Mesodermal cell (in vitro differentiated cells): Measurements from ENCODE around the gene ATG16L2.
"Not testable (repeated sequence)": the region's sequence is repeated elsewhere in the genome, so short reads cannot be mapped to it uniquely, and the experiment has no call there.

Experiments
- H3K27ac ChIP-seq: 2 replicates; pipeline ENCODE4 v1.7.0; 2013; ENCODE audit warnings: mild to moderate bottlenecking, low read depth, low read length, moderate library complexity; ENCODE audit not compliant: severe bottlenecking
- H3K36me3 ChIP-seq: 2 replicates; pipeline ENCODE4 v1.7.1; 2013; ENCODE audit warnings: mild to moderate bottlenecking, low read length, moderate library complexity; ENCODE audit not compliant: control insufficient read depth, insufficient read depth
- H3K4me1 ChIP-seq: one replicate; pipeline ENCODE4 v1.7.1; 2013; ENCODE audit warnings: mild to moderate bottlenecking, low read length; ENCODE audit not compliant: insufficient read depth, control insufficient read depth, poor library complexity, severe bottlenecking
- H3K4me3 ChIP-seq: 2 replicates; pipeline ENCODE4 v1.7.0; 2013; ENCODE audit warnings: low read length, control low read depth, mild to moderate bottlenecking; ENCODE audit not compliant: insufficient read depth, poor library complexity, severe bottlenecking; ENCODE audit errors: extremely low read depth
- H3K9me3 ChIP-seq: 2 replicates; pipeline ENCODE4 v1.7.1; 2013; ENCODE audit warnings: mild to moderate bottlenecking, low read length, moderate library complexity; ENCODE audit not compliant: control insufficient read depth
- WGBS, 2 experiments: methylation state at CpG; one replicate each; pipeline ENCODE4 v1.1.5; 2013; ENCODE audit warnings: missing lambda C conversion rate in 2 of 2; ENCODE audit not compliant: insufficient coverage in 2 of 2; 5-methylcytosine and 5-hydroxymethylcytosine counted together

The ATG16L2 gene

GRCh38 chr11:72791228-72791627 lies 23.0 kb upstream of the ATG16L2 start:
- H3K36me3 ChIP-seq, H3K27ac ChIP-seq, H3K4me1 ChIP-seq, H3K9me3 ChIP-seq, H3K4me3 ChIP-seq: not testable (repeated sequence)
- 91 to 94% methylated on average over 5 to 6 of the region's 7 CpGs for WGBS, 2 experiments

- H3K27ac ChIP-seq: no peak overlapping the region
- H3K36me3 ChIP-seq: no peaks in the 10 kb centered on the region
- H3K4me1 ChIP-seq: peaks cover 8% of the 10 kb centered on the region
- no peaks in the 10 kb centered on the region for H3K9me3 ChIP-seq
- H3K4me3 ChIP-seq: no peak overlapping the region
- WGBS, 2 experiments: 87 to 100% methylated on average over 3 of the region's 3 CpGs
These were observed 21.7 kb upstream of the ATG16L2 start for GRCh38 chr11:72792437-72793021.

GRCh38 chr11:72793076-72793424 lies 21.2 kb upstream of the ATG16L2 start:
- WGBS, 2 experiments: 93 to 100% methylated on average over 2 of the region's 2 CpGs
- H3K4me1 ChIP-seq: peaks cover 11% of the 10 kb centered on the region
- H3K4me3 ChIP-seq: peak overlapping the region; percentile 62
- no peaks in the 10 kb centered on the region for H3K9me3 ChIP-seq
- no peak overlapping the region for H3K27ac ChIP-seq
- H3K36me3 ChIP-seq: no peaks in the 10 kb centered on the region

- WGBS, 2 experiments: 1% methylated on average over 51 to 54 of the region's 55 CpGs
- Histone ChIP-seq H3K36me3 (no peaks in the 10 kb centered on the region), H3K9me3 (no peaks in the 10 kb centered on the region), H3K4me3 (peak within 1 kb of the TSS; percentile 62), H3K4me1 (peaks cover 15% of the 10 kb centered on the region), H3K27ac (peak within 1 kb of the TSS; percentile 77)
These were observed 20.5 kb upstream of the ATG16L2 start, which contains the start of gene STARD10 for GRCh38 chr11:72793425-72794367. STARD10 (minus strand) TSS chr11:72794047; CDS start chr11:72781181, 12,866 bp downstream.

GRCh38 chr11:72798361-72798760 lies 15.8 kb upstream of the ATG16L2 start:
- no peaks in the 10 kb centered on the region for H3K9me3 ChIP-seq
- H3K4me3 ChIP-seq: no peak overlapping the region
- H3K4me1 ChIP-seq: peaks cover 7% of the 10 kb centered on the region
- no peak overlapping the region for H3K27ac ChIP-seq
- 42% methylated on average over 2 of the region's 4 CpGs; no CpG with 5 or more reads in 1 of the 2 experiments for WGBS, 2 experiments
- H3K36me3 ChIP-seq: no peaks in the 10 kb centered on the region

- Histone ChIP-seq H3K4me1 (peaks cover 7% of the 10 kb centered on the region), H3K4me3 (no peak overlapping the region), H3K27ac (no peak overlapping the region), H3K9me3 (no peaks in the 10 kb centered on the region), H3K36me3 (no peaks in the 10 kb centered on the region)
- WGBS, 2 experiments: 83 to 100% methylated on average over 2 of the region's 4 CpGs
These were observed 14.8 kb upstream of the ATG16L2 start for GRCh38 chr11:72799441-72799840.

GRCh38 chr11:72802822-72803221 lies 11.4 kb upstream of the ATG16L2 start:
- Histone ChIP-seq H3K4me1 (peaks cover 6% of the 10 kb centered on the region), H3K9me3 (no peaks in the 10 kb centered on the region), H3K27ac (no peak overlapping the region), H3K4me3 (no peak overlapping the region), H3K36me3 (no peaks in the 10 kb centered on the region)
- WGBS, 2 experiments: 93 to 96% methylated on average over 3 to 4 of the region's 6 CpGs

- H3K36me3 ChIP-seq: no peaks in the 10 kb centered on the region
These were observed 9.0 kb upstream of the ATG16L2 start for GRCh38 chr11:72805216-72805615.

GRCh38 chr11:72806378-72806777 lies 7.8 kb upstream of the ATG16L2 start:
- not testable (repeated sequence) for H3K36me3 ChIP-seq, H3K9me3 ChIP-seq, H3K27ac ChIP-seq, H3K4me1 ChIP-seq, H3K4me3 ChIP-seq
- WGBS, 2 experiments: 78 to 100% methylated on average over 1 of the region's 1 CpG

More at GRCh38 chr11:72805216-72805615, 9.0 kb upstream of the ATG16L2 start:
- Histone ChIP-seq H3K4me3 (no peak overlapping the region), H3K9me3 (no peaks in the 10 kb centered on the region), H3K27ac (no peak overlapping the region), H3K4me1 (no peaks in the 10 kb centered on the region)
- 100% methylated on average over 1 to 2 of the region's 6 CpGs for WGBS, 2 experiments

- 80 to 100% methylated on average over 1 of the region's 5 CpGs for WGBS, 2 experiments
- Histone ChIP-seq H3K9me3 (no peaks in the 10 kb centered on the region), H3K4me1 (no peaks in the 10 kb centered on the region), H3K27ac (no peak overlapping the region), H3K36me3 (peaks cover 6% of the 10 kb centered on the region), H3K4me3 (no peak overlapping the region)
These were observed 7.1 kb upstream of the ATG16L2 start for GRCh38 chr11:72807021-72807693.
